Effector memory CD4-positive, alpha-beta T cell (primary cell): ENCODE results near the gene ABHD16B.

Experiments used
- DNase-seq, 3 donors: peaks; one replicate each; pipeline ENCODE4 v3.0.0-alpha.2; 2020
- H3K27ac ChIP-seq: 2 replicates; pipeline ENCODE4 v1.7.0; 2013; ENCODE audit warnings: mild to moderate bottlenecking, low read length, moderate library complexity; ENCODE audit not compliant: insufficient read depth, poor library complexity, severe bottlenecking
- H3K27me3 ChIP-seq: replicated peaks from 2 replicates; pipeline ENCODE4 v1.7.0; 2013; ENCODE audit warnings: mild to moderate bottlenecking, low read length; ENCODE audit not compliant: insufficient read depth, control insufficient read depth, poor library complexity, severe bottlenecking
- H3K36me3 ChIP-seq: 2 replicates; pipeline ENCODE4 v1.7.0; 2013; ENCODE audit warnings: mild to moderate bottlenecking, low read length, moderate library complexity; ENCODE audit not compliant: control insufficient read depth, insufficient read depth
- H3K4me1 ChIP-seq: 2 replicates; pipeline ENCODE4 v1.7.0; 2013; ENCODE audit warnings: low read length, mild to moderate bottlenecking; ENCODE audit not compliant: control insufficient read depth, insufficient read depth, poor library complexity, severe bottlenecking
- H3K4me3 ChIP-seq: 2 replicates; pipeline ENCODE4 v1.7.0; 2013; ENCODE audit warnings: low read length, low read depth, mild to moderate bottlenecking; ENCODE audit not compliant: insufficient read depth, poor library complexity, severe bottlenecking
- H3K9me3 ChIP-seq: 2 replicates; pipeline ENCODE4 v1.7.0; 2013; ENCODE audit warnings: mild to moderate bottlenecking, low read length, moderate library complexity; ENCODE audit not compliant: control insufficient read depth

Gene ABHD16B

GRCh38 chr20:63855363-63856097 lies 5.8 kb upstream of the ABHD16B start:
- Histone ChIP-seq H3K9me3 (no peaks in the 10 kb centered on the region), H3K4me3 (no peak overlapping the region), H3K27ac (no peak overlapping the region), H3K27me3 (peaks cover 6% of the 10 kb centered on the region), H3K4me1 (peaks cover 26% of the 10 kb centered on the region), H3K36me3 (no peaks in the 10 kb centered on the region)
- no peak for DNase-seq

- Histone ChIP-seq H3K4me1 (peaks cover 26% of the 10 kb centered on the region), H3K27me3 (peaks cover 2% of the 10 kb centered on the region), H3K4me3 (no peak overlapping the region), H3K27ac (no peak overlapping the region), H3K9me3 (no peaks in the 10 kb centered on the region), H3K36me3 (no peaks in the 10 kb centered on the region)
- DNase-seq: no peak
Measured at GRCh38 chr20:63856098-63856511, 5.2 kb upstream of the ABHD16B start.

GRCh38 chr20:63857764-63858392 lies 3.4 kb upstream of the ABHD16B start:
- Histone ChIP-seq H3K4me1 (peaks cover 26% of the 10 kb centered on the region), H3K27ac (no peak overlapping the region), H3K9me3 (no peaks in the 10 kb centered on the region), H3K36me3 (peaks cover 7% of the 10 kb centered on the region), H3K4me3 (no peak overlapping the region), H3K27me3 (no peaks in the 10 kb centered on the region)
- no peak for DNase-seq

- H3K4me1 ChIP-seq: peaks cover 28% of the 10 kb centered on the region
- H3K9me3 ChIP-seq: no peaks in the 10 kb centered on the region
- no peak overlapping the region for H3K4me3 ChIP-seq
- H3K36me3 ChIP-seq: peaks cover 7% of the 10 kb centered on the region
- no peaks in the 10 kb centered on the region for H3K27me3 ChIP-seq
- DNase-seq: no peak
- H3K27ac ChIP-seq: no peak overlapping the region
Measured at GRCh38 chr20:63858393-63859165, 2.7 kb upstream of the ABHD16B start.

- Histone ChIP-seq H3K4me3 (no peak overlapping the region), H3K4me1 (peaks cover 24% of the 10 kb centered on the region), H3K27ac (no peak overlapping the region)
Measured at GRCh38 chr20:63859166-63859699, 2.1 kb upstream of the ABHD16B start.

DNA sequence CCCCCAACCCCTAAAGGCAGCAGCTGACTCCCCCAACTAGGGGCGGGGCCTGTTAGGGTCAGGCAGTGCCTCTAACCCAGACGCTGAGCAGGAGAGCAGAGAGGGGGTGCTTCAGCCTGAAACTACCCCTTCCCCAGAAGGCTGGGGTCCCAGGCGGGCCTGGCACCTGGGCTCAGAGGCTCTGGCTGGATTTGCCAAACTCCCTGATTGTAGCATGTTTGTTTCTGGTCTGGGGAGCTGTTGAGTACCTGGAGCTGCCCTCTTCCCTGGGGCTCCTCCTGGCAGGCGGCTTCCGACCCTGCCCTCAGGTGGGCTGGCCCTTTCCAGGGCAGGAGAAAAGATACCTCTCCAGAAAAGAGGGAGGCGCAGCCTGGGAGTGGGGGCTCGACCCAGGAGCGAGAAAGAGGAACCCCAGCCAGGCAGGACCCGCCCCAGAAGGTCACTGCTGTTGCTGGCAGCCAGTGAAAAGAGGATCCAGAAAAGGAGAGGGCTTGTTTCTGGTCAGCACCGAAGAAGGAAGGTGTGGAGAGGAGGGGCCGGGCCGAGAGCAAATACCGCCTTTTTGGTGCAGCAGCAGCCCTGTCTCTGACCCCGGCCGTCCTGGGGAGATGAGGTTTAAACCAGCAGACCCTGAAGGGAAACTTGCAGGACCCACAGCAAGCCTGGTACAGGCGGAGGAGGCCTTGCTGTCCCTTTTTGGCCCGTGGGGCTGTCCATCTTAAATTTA lies 810 bp upstream of the ABHD16B start:
- Histone ChIP-seq H3K27ac (no peak overlapping the region), H3K9me3 (no peaks in the 10 kb centered on the region), H3K27me3 (no peaks in the 10 kb centered on the region), H3K4me3 (no peak overlapping the region), H3K4me1 (peaks cover 21% of the 10 kb centered on the region), H3K36me3 (peaks cover 7% of the 10 kb centered on the region)
- no peak for DNase-seq

More at GRCh38 chr20:63859166-63859699, 2.1 kb upstream of the ABHD16B start:
- H3K36me3 ChIP-seq: peaks cover 7% of the 10 kb centered on the region
- no peaks in the 10 kb centered on the region for H3K27me3 ChIP-seq
- DNase-seq: no peak
- H3K9me3 ChIP-seq: no peaks in the 10 kb centered on the region

DNA sequence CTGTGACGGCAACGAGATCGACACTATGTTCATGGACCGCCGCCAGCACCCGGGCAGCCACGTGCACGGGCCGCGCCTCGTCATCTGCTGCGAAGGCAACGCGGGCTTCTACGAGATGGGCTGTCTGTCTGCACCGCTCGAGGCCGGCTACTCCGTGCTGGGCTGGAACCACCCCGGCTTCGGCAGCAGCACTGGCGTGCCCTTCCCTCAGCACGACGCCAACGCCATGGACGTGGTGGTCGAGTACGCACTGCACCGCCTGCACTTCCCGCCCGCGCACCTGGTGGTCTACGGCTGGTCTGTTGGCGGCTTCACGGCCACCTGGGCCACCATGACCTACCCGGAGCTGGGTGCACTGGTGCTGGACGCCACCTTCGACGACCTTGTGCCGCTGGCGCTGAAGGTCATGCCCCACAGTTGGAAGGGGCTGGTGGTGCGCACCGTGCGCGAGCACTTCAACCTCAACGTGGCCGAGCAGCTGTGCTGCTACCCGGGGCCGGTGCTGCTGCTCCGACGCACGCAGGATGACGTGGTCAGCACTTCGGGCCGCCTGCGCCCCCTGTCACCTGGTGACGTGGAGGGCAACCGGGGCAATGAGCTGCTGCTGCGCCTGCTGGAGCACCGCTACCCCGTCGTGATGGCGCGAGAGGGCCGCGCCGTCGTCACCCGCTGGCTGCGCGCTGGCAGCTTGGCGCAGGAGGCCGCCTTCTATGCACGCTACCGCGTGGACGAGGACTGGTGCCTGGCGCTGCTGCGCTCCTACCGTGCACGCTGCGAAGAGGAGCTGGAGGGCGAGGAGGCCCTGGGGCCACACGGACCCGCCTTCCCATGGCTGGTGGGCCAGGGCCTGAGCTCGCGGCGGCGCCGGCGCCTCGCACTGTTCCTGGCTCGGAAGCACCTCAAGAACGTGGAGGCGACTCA lies 943 bp downstream of the ABHD16B start:
- no peaks in the 10 kb centered on the region for H3K27me3 ChIP-seq
- peaks cover 26% of the 10 kb centered on the region for H3K4me1 ChIP-seq
- no peak overlapping the region for H3K4me3 ChIP-seq

GRCh38 chr20:63863021-63863797 lies 1.9 kb downstream of the ABHD16B start:
- no peak for DNase-seq
- Histone ChIP-seq H3K27me3 (no peaks in the 10 kb centered on the region), H3K4me3 (no peak overlapping the region), H3K27ac (peak overlapping the region; percentile 75), H3K36me3 (peaks cover 7% of the 10 kb centered on the region), H3K9me3 (no peaks in the 10 kb centered on the region), H3K4me1 (peaks cover 17% of the 10 kb centered on the region)

More for the DNA sequence above, 943 bp downstream of the ABHD16B start:
- no peak for DNase-seq
- H3K27ac ChIP-seq: no peak overlapping the region
- H3K9me3 ChIP-seq: no peaks in the 10 kb centered on the region
- peaks cover 7% of the 10 kb centered on the region for H3K36me3 ChIP-seq
